Astrocyte of the spinal cord (primary cell): ENCODE data around the gene ZNF526.

Experiments used
- DNase-seq: peaks from one replicate; pipeline ENCODE4 v3.0.0; 2011; ENCODE audit warnings: low read depth, low spot score
- H3K4me3 ChIP-seq: 2 replicates; pipeline ENCODE4 v1.5.1; 2011; ENCODE audit warnings: low read depth, mild to moderate bottlenecking, low read length, moderate library complexity
- CTCF ChIP-seq: IDR thresholded peaks from 2 replicates; pipeline ENCODE4 v1.5.1; 2012; ENCODE audit warnings: low read depth, mild to moderate bottlenecking, low read length, inconsistent platforms
- in situ Hi-C: cut with HindIII; loops from 2 replicates; pipeline ENCODE4 v1.10.0; 2017; ENCODE audit warnings: low sequenced_read_pairs

The ZNF526 gene

GRCh38 chr19:42271861-42272534 is 51.9 kb downstream of the ZNF526 start:
- H3K4me3 ChIP-seq: no peak overlapping the region
- no peak for TF ChIP-seq CTCF
- DNase-seq: no peak
- in situ Hi-C loops: no loop called here

- DNase-seq: no peak
- no peak overlapping the region for H3K4me3 ChIP-seq
- in situ Hi-C loops: no loop called here
- no peak for TF ChIP-seq CTCF
Measured at GRCh38 chr19:42272535-42272897, 52.4 kb downstream of the ZNF526 start.

GRCh38 chr19:42272989-42273406 is 52.9 kb downstream of the ZNF526 start:
- TF ChIP-seq CTCF: no peak
- no peak overlapping the region for H3K4me3 ChIP-seq
- in situ Hi-C loops: no loop called here
- DNase-seq: no peak

GRCh38 chr19:42273407-42274064 is 53.4 kb downstream of the ZNF526 start:
- no peak for TF ChIP-seq CTCF
- in situ Hi-C loops: no loop called here
- no peak for DNase-seq
- H3K4me3 ChIP-seq: no peak overlapping the region

- no peak for TF ChIP-seq CTCF
- DNase-seq: no peak
- in situ Hi-C loops: no loop called here
- H3K4me3 ChIP-seq: no peak overlapping the region
Measured at GRCh38 chr19:42274065-42274682, 54.1 kb downstream of the ZNF526 start.

GRCh38 chr19:42275103-42275502 is 55.0 kb downstream of the ZNF526 start:
- in situ Hi-C loops: no loop called here
- DNase-seq: no peak
- TF ChIP-seq CTCF: no peak
- no peak overlapping the region for H3K4me3 ChIP-seq
